K562 (cell line): ENCODE data around the gene ASB11. TPM values are rescaled to one million over a fixed set of nuclear protein-coding genes. Genes with fewer than 3 reads are reported as not detected.

ENCODE experiments used
- EP400 ChIP-seq: fragments of 450-650 bp; IDR thresholded peaks from 2 replicates; pipeline ENCODE4 v1.6.1; 2017; ENCODE audit warnings: antibody characterized with exemption, mild to moderate bottlenecking, moderate library complexity
- ETV5 ChIP-seq: sonication (generic); formaldehyde crosslinking; IDR thresholded peaks from 2 replicates; pipeline ENCODE4 v1.4.0; 2020; ENCODE audit warnings: low read depth, mild to moderate bottlenecking, missing genetic modification reagents
- HOXB6 ChIP-seq: fragments of 250-450 bp; sonication (Bioruptor Pico); IDR thresholded peaks from 2 replicates; pipeline ENCODE4 v1.5.1; 2022; ENCODE audit warnings: mild to moderate bottlenecking, borderline replicate concordance
- MAFG ChIP-seq: fragments of 450-650 bp; conservative IDR thresholded peaks from 2 replicates; pipeline ENCODE4 v1.6.1; 2016; ENCODE audit warnings: missing genetic modification characterization, missing compliant biosample characterization
- MYBL2 ChIP-seq, 2 experiments: fragments of 450-650 bp in 1 of 2; sonication (generic) in 1 of 2; formaldehyde crosslinking in 1 of 2; IDR thresholded peaks; 2 replicates each; pipeline versions ENCODE4 v1.6.1 to v1.8.1; 2017 to 2022; ENCODE audit warnings: borderline replicate concordance in 1 of 2, inconsistent platforms in 1 of 2, low read depth in 1 of 2, mild to moderate bottlenecking in 1 of 2, missing genetic modification reagents in 1 of 2, moderate library complexity in 1 of 2
- PHF20 ChIP-seq: fragments of 450-650 bp; IDR thresholded peaks from 2 replicates; pipeline ENCODE4 v1.6.1; 2018; ENCODE audit not compliant: partially characterized antibody
- RERE ChIP-seq: sonication (generic); formaldehyde crosslinking; IDR thresholded peaks from 2 replicates; pipeline ENCODE4 v1.8.0; 2023; ENCODE audit warnings: missing genetic modification reagents, mild to moderate bottlenecking, borderline replicate concordance
- SAFB ChIP-seq: fragments of 200-400 bp; formaldehyde crosslinking; IDR thresholded peaks from 2 replicates; pipeline ENCODE4 v1.6.1; 2017; ENCODE audit warnings: low read depth, low read length, borderline replicate concordance
- TFE3 ChIP-seq: fragments of 450-650 bp; formaldehyde crosslinking; IDR thresholded peaks from 2 replicates; pipeline ENCODE4 v1.4.0; 2020; ENCODE audit warnings: mild to moderate bottlenecking, mixed read lengths
- ZC3H11A ChIP-seq: IDR thresholded peaks from 2 replicates; pipeline ENCODE4 v1.6.1; 2012; ENCODE audit warnings: low read depth, low read length, improper control_type of control experiment
- ZKSCAN1 ChIP-seq: fragments of 150-350 bp; IDR thresholded peaks from 2 replicates; pipeline ENCODE4 v1.6.1; 2016; ENCODE audit warnings: low read depth, low read length
- ZNF23 ChIP-seq: fragments of 250-450 bp; sonication (Bioruptor Pico); IDR thresholded peaks from 2 replicates; pipeline ENCODE4 v1.4.0; 2020; ENCODE audit warnings: mild to moderate bottlenecking
- ZNF277 ChIP-seq: fragments of 250-450 bp; sonication (Bioruptor Pico); IDR thresholded peaks from 2 replicates; pipeline ENCODE4 v1.8.0; 2022; ENCODE audit warnings: inconsistent platforms, mild to moderate bottlenecking, moderate library complexity, borderline replicate concordance
- ZNF398 ChIP-seq: fragments of 250-450 bp; sonication (Bioruptor Pico); IDR thresholded peaks from 2 replicates; pipeline ENCODE4 v1.8.0; 2021; ENCODE audit warnings: moderate library complexity, mild to moderate bottlenecking, inconsistent platforms
- ZNF75A ChIP-seq: fragments of 450-650 bp; formaldehyde crosslinking; IDR thresholded peaks from 2 replicates; pipeline ENCODE4 v1.4.0; 2020; ENCODE audit warnings: mild to moderate bottlenecking
- polyA plus RNA-seq, 8 experiments: library from polyadenylated mRNA; depleted of rRNA in 4 of 8; stranded (reverse) in 5 of 8; unstranded in 3 of 8; fragments of >200 nt; fragmentation: Nextera tagmentation in 2 of 8; fragmentation: Illumina TruSeq in 1 of 8; extraction: Ambion mirVana in 2 of 8; extraction: Trizol in 1 of 8; gene quantifications; 2 replicates each; pipeline versions ENCODE4 v1.2.1 to v1.2.3, GENCODE V29; 2011 to 2014; ENCODE audit warnings: inconsistent platforms in 1 of 8, missing spikeins in 1 of 8
- total RNA-seq, 7 experiments: library from RNA; depleted of rRNA in 6 of 7; stranded (reverse); fragments of >200 nt in 6 of 7; fragmentation: Illumina TruSeq in 2 of 7; extraction: Trizol in 2 of 7; gene quantifications; 2 replicates each; pipeline versions ENCODE4 v1.2.1 to v1.2.3, GENCODE V29; 2011 to 2021; ENCODE audit warnings: low replicate concordance in 1 of 7

The ASB11 gene
- total and polyA plus RNA-seq, 9 of the 15 experiments (the other 6 are each of a cell fraction or from before 2014, with no cell fraction given) = not detected

- TF ChIP-seq ZNF277 (CRISPR knock-in tag) = no peak
- TF ChIP-seq HOXB6 (CRISPR knock-in tag) = no peak
- no peak for TF ChIP-seq ZNF75A (CRISPR knock-in tag)
- no peak for TF ChIP-seq ZC3H11A
- TF ChIP-seq ETV5 = no peak
- peak; percentile 71 for TF ChIP-seq MYBL2 (IDR thresholded peaks at IDR 0.05; ENCODE audit: low read depth)
- TF ChIP-seq MYBL2 (CRISPR knock-in tag; IDR thresholded peaks at IDR 0.05; ENCODE audit: borderline replicate concordance) = no peak
- TF ChIP-seq MAFG (tag) = no peak
- TF ChIP-seq ZKSCAN1 = no peak
- TF ChIP-seq ZNF23 (CRISPR knock-in tag) = no peak
- TF ChIP-seq SAFB = no peak
- TF ChIP-seq EP400 = peak; percentile 64; the same call in 1 of the 2 replicates
- TF ChIP-seq ZNF398 (CRISPR knock-in tag) = no peak
- TF ChIP-seq RERE = no peak
- no peak for TF ChIP-seq TFE3 (CRISPR knock-in tag)
- TF ChIP-seq PHF20 = peak; percentile 64
Observed at GRCh38 chrX:15335135-15336022, 19.9 kb upstream of the ASB11 start, which contains the start of gene PIGA (continued).
